ENCODE measurements around the gene ROBO3.

Gene ROBO3

GRCh38 chr11:124877631-124877909 is 12.3 kb downstream of the ROBO3 start:
- TF ChIP-seq SIN3A (IDR thresholded peaks at IDR 0.05; ENCODE audit: borderline replicate concordance, insufficient read depth, low read length) (no peak), REST (IDR thresholded peaks at IDR 0.05; ENCODE audit: insufficient read depth in 1 of 2, low read depth in 2 of 2, low read length in 2 of 2) (no peak), TAF1 (IDR thresholded peaks at IDR 0.05; ENCODE audit: borderline replicate concordance, insufficient read depth, low read length) (no peak), POLR2AphosphoS5 (IDR thresholded peaks at IDR 0.05; ENCODE audit: low read depth, low read length) (no peak), FOXP2 (optimal IDR thresholded peaks at IDR 0.05; ENCODE audit: borderline replicate concordance, extremely low read depth, extremely low read length, insufficient read depth) (no peak)

GRCh38 chr11:124877910-124878758 is 12.9 kb downstream of the ROBO3 start:
- TF ChIP-seq SIN3A (IDR thresholded peaks at IDR 0.05; ENCODE audit: borderline replicate concordance, insufficient read depth, low read length), result no peak
- no peak for TF ChIP-seq TAF1 (IDR thresholded peaks at IDR 0.05; ENCODE audit: borderline replicate concordance, insufficient read depth, low read length)
- TF ChIP-seq FOXP2 (optimal IDR thresholded peaks at IDR 0.05; ENCODE audit: borderline replicate concordance, extremely low read depth, extremely low read length, insufficient read depth), result no peak
- TF ChIP-seq REST (IDR thresholded peaks at IDR 0.05; ENCODE audit: insufficient read depth in 1 of 2, low read depth in 2 of 2, low read length in 2 of 2), result no peak
- TF ChIP-seq POLR2AphosphoS5 (IDR thresholded peaks at IDR 0.05; ENCODE audit: low read depth, low read length), result no peak

- TF ChIP-seq POLR2AphosphoS5 (IDR thresholded peaks at IDR 0.05; ENCODE audit: low read depth, low read length) (no peak), FOXP2 (optimal IDR thresholded peaks at IDR 0.05; ENCODE audit: borderline replicate concordance, extremely low read depth, extremely low read length, insufficient read depth) (no peak), REST (IDR thresholded peaks at IDR 0.05; ENCODE audit: insufficient read depth in 1 of 2, low read depth in 2 of 2, low read length in 2 of 2) (no peak), SIN3A (IDR thresholded peaks at IDR 0.05; ENCODE audit: borderline replicate concordance, insufficient read depth, low read length) (no peak), TAF1 (IDR thresholded peaks at IDR 0.05; ENCODE audit: borderline replicate concordance, insufficient read depth, low read length) (no peak)
Measured at GRCh38 chr11:124878759-124879492, 13.7 kb downstream of the ROBO3 start.

GRCh38 chr11:124879493-124880289 is 14.5 kb downstream of the ROBO3 start:
- TF ChIP-seq POLR2AphosphoS5 (IDR thresholded peaks at IDR 0.05; ENCODE audit: low read depth, low read length) (no peak), REST (IDR thresholded peaks at IDR 0.05; ENCODE audit: insufficient read depth in 1 of 2, low read depth in 2 of 2, low read length in 2 of 2) (no peak), FOXP2 (optimal IDR thresholded peaks at IDR 0.05; ENCODE audit: borderline replicate concordance, extremely low read depth, extremely low read length, insufficient read depth) (no peak), TAF1 (IDR thresholded peaks at IDR 0.05; ENCODE audit: borderline replicate concordance, insufficient read depth, low read length) (no peak), SIN3A (IDR thresholded peaks at IDR 0.05; ENCODE audit: borderline replicate concordance, insufficient read depth, low read length) (no peak)
